Nephron progenitor cell (in vitro differentiated cells): Measurements from ENCODE around the gene EEF1E1.
"Not testable (repeated sequence)": the region's sequence is repeated elsewhere in the genome, so short reads cannot be mapped to it uniquely, and the experiment has no call there.

Experiments used
- DNase-seq: peaks from one replicate; pipeline ENCODE4 v3.0.0; 2021
- H3K27ac Mint-ChIP-seq: 2 replicates; pipeline ENCODE4 v1.8.0; 2021; ENCODE audit warnings: mild to moderate bottlenecking, moderate library complexity, mixed read lengths
- H3K27me3 Mint-ChIP-seq: 2 replicates; pipeline ENCODE4 v1.8.0; 2021; ENCODE audit warnings: mild to moderate bottlenecking, low read depth, mixed read lengths; ENCODE audit not compliant: poor library complexity
- H3K36me3 Mint-ChIP-seq: 2 replicates; pipeline ENCODE4 v1.8.0; 2021; ENCODE audit warnings: low read depth, mixed read lengths
- H3K4me1 Mint-ChIP-seq: 2 replicates; pipeline ENCODE4 v1.8.0; 2021; ENCODE audit warnings: mixed read lengths
- H3K4me3 Mint-ChIP-seq: 2 replicates; pipeline ENCODE4 v1.8.0; 2021; ENCODE audit warnings: mild to moderate bottlenecking, moderate library complexity, mixed read lengths
- H3K9me3 Mint-ChIP-seq: 2 replicates; pipeline ENCODE4 v1.8.0; 2021; ENCODE audit warnings: mild to moderate bottlenecking, moderate library complexity, mixed read lengths
- CTCF ChIP-seq: fragments of 200-600 bp; sonication (generic); IDR thresholded peaks from 2 replicates; pipeline ENCODE4 v1.5.0; 2021; ENCODE audit warnings: antibody characterized with exemption

Gene EEF1E1

GRCh38 chr6:8057793-8058192 is 44.6 kb downstream of the EEF1E1 start:
- no peaks in the 10 kb centered on the region for H3K27me3 Mint-ChIP-seq

GRCh38 chr6:8057263-8057662 is 45.1 kb downstream of the EEF1E1 start:
- DNase-seq = no peak
- Mint-ChIP-seq H3K4me1 (peaks cover 21% of the 10 kb centered on the region), H3K9me3 (peaks cover 7% of the 10 kb centered on the region), H3K36me3 (peaks cover 59% of the 10 kb centered on the region), H3K27ac (no peak overlapping the region), H3K4me3 (no peak overlapping the region), H3K27me3 (no peaks in the 10 kb centered on the region)
- no peak for TF ChIP-seq CTCF

More at GRCh38 chr6:8057793-8058192, 44.6 kb downstream of the EEF1E1 start:
- Mint-ChIP-seq H3K36me3 (peaks cover 54% of the 10 kb centered on the region), H3K9me3 (peaks cover 3% of the 10 kb centered on the region), H3K4me3 (no peak overlapping the region), H3K4me1 (peaks cover 26% of the 10 kb centered on the region), H3K27ac (no peak overlapping the region)
- DNase-seq = no peak
- no peak for TF ChIP-seq CTCF

GRCh38 chr6:8054276-8054675 is 48.1 kb downstream of the EEF1E1 start:
- no peak for TF ChIP-seq CTCF
- Mint-ChIP-seq H3K36me3 (peaks cover 78% of the 10 kb centered on the region), H3K4me3 (no peak overlapping the region), H3K27ac (no peak overlapping the region), H3K27me3 (no peaks in the 10 kb centered on the region), H3K4me1 (peaks cover 14% of the 10 kb centered on the region), H3K9me3 (peaks cover 13% of the 10 kb centered on the region)
- no peak for DNase-seq

- Mint-ChIP-seq H3K27me3 (no peaks in the 10 kb centered on the region), H3K4me1 (no peaks in the 10 kb centered on the region), H3K36me3 (peaks cover 90% of the 10 kb centered on the region), H3K9me3 (peaks cover 62% of the 10 kb centered on the region), H3K27ac (no peak overlapping the region), H3K4me3 (no peak overlapping the region)
- no peak for DNase-seq
- no peak for TF ChIP-seq CTCF
These were observed 54.6 kb downstream of the EEF1E1 start for GRCh38 chr6:8047541-8048292.

GRCh38 chr6:8045769-8046168 is 56.6 kb downstream of the EEF1E1 start:
- Mint-ChIP-seq H3K9me3 (peaks cover 57% of the 10 kb centered on the region), H3K36me3 (peaks cover 89% of the 10 kb centered on the region)
- not testable (repeated sequence) for H3K27ac Mint-ChIP-seq, H3K4me3 Mint-ChIP-seq, H3K27me3 Mint-ChIP-seq, H3K4me1 Mint-ChIP-seq, DNase-seq

GRCh38 chr6:8043221-8043620 is 59.1 kb downstream of the EEF1E1 start:
- no peak for TF ChIP-seq CTCF
- no peak for DNase-seq
- Mint-ChIP-seq H3K27ac (no peak overlapping the region), H3K27me3 (no peaks in the 10 kb centered on the region), H3K36me3 (peaks cover 98% of the 10 kb centered on the region), H3K4me3 (no peak overlapping the region), H3K9me3 (peaks cover 63% of the 10 kb centered on the region), H3K4me1 (no peaks in the 10 kb centered on the region)
